ENCODE results near the gene TEX14. TPM values are rescaled to one million over a fixed set of nuclear protein-coding genes. Genes with fewer than 3 reads are reported as not detected.

Gene TEX14
- total RNA-seq, 1 donor from 2014 or later: 0.05 TPM

DNA sequence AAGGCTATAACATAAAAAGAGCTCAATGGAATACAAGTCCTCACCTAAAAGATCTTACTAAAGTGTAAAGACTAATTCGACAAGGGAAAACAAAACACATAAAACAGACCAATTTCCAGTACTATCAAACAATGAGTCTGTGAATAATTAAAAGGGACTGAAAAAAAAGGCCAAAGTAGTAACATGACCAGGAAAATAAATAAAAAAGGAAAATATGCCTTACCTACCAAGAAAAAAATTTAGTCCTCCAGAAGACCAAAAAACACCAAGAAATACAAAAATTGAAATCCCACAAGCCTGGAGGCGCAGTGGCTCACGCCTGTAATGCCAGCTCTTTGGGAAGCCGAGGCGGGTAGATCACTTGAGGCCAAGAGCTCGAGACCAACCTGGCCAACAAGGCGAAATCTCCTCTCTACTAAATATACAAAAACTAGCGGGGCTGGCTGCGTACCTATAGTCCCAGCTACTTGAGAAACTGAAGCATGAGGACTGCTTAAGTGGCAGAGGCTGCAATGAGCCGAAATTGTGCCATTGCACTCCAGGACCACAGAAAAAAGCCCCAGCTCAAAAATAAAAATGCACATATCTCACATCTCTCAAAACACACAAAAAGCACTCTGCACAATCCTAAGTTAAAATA, 60.8 kb downstream of the TEX14 start:
- TF ChIP-seq, protein P1, sequence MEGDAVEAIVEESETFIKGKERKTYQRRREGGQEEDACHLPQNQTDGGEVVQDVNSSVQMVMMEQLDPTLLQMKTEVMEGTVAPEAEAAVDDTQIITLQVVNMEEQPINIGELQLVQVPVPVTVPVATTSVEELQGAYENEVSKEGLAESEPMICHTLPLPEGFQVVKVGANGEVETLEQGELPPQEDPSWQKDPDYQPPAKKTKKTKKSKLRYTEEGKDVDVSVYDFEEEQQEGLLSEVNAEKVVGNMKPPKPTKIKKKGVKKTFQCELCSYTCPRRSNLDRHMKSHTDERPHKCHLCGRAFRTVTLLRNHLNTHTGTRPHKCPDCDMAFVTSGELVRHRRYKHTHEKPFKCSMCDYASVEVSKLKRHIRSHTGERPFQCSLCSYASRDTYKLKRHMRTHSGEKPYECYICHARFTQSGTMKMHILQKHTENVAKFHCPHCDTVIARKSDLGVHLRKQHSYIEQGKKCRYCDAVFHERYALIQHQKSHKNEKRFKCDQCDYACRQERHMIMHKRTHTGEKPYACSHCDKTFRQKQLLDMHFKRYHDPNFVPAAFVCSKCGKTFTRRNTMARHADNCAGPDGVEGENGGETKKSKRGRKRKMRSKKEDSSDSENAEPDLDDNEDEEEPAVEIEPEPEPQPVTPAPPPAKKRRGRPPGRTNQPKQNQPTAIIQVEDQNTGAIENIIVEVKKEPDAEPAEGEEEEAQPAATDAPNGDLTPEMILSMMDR (IDR thresholded peaks at IDR 0.05): no peak
- Mint-ChIP-seq H3K36me3 (ENCODE audit: low read depth) (no peaks in the 10 kb centered on the region), H3K27me3 (ENCODE audit: low read depth) (no peaks in the 10 kb centered on the region), H3K9me3 (ENCODE audit: low read depth) (no peaks in the 10 kb centered on the region), H3K27ac (ENCODE audit: unreplicated experiment) (no peak overlapping the region), H3K4me3 (ENCODE audit: unreplicated experiment) (no peak overlapping the region), H3K4me1 (ENCODE audit: low read depth) (peaks cover 2% of the 10 kb centered on the region)
- DNase-seq (ENCODE audit: low spot score): no peak

DNA sequence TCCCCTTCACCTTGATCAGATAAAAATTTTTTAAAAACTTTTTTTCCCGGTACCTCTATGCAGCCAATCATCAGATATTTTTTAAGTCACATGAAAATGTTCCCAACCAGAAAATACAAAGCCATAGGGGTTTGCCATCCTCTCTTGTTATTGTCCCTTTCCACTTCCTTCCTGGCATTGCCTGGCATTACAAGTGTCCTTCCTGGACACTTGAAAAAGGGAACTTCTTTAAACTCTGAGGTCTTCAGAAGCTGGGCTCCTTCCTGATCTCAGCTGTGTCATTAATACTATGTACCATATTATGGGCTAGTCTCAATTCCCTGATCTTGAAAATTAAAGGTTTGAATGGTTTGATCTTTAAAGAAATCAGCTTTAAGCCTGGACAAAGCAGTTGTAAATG, 64.9 kb downstream of the TEX14 start:
- no peaks in the 10 kb centered on the region for H3K27me3 Mint-ChIP-seq (ENCODE audit: low read depth)
- DNase-seq (ENCODE audit: low spot score): no peak
- no peak overlapping the region for H3K27ac Mint-ChIP-seq (ENCODE audit: unreplicated experiment)
- H3K36me3 Mint-ChIP-seq (ENCODE audit: low read depth): no peaks in the 10 kb centered on the region
- H3K4me1 Mint-ChIP-seq (ENCODE audit: low read depth): no peaks in the 10 kb centered on the region
- no peak overlapping the region for H3K4me3 Mint-ChIP-seq (ENCODE audit: unreplicated experiment)
- no peaks in the 10 kb centered on the region for H3K9me3 Mint-ChIP-seq (ENCODE audit: low read depth)
- TF ChIP-seq, protein P1 (IDR thresholded peaks at IDR 0.05): no peak

- TF ChIP-seq, protein P1 (IDR thresholded peaks at IDR 0.05): no peak
- Mint-ChIP-seq H3K27ac (ENCODE audit: unreplicated experiment) (no peak overlapping the region), H3K27me3 (ENCODE audit: low read depth) (no peaks in the 10 kb centered on the region), H3K36me3 (ENCODE audit: low read depth) (no peaks in the 10 kb centered on the region), H3K4me3 (ENCODE audit: unreplicated experiment) (no peak overlapping the region), H3K4me1 (ENCODE audit: low read depth) (no peaks in the 10 kb centered on the region), H3K9me3 (ENCODE audit: low read depth) (no peaks in the 10 kb centered on the region)
- no peak for DNase-seq (ENCODE audit: low spot score)
Measured at GRCh38 chr17:58624751-58625150, 67.1 kb downstream of the TEX14 start.

DNA sequence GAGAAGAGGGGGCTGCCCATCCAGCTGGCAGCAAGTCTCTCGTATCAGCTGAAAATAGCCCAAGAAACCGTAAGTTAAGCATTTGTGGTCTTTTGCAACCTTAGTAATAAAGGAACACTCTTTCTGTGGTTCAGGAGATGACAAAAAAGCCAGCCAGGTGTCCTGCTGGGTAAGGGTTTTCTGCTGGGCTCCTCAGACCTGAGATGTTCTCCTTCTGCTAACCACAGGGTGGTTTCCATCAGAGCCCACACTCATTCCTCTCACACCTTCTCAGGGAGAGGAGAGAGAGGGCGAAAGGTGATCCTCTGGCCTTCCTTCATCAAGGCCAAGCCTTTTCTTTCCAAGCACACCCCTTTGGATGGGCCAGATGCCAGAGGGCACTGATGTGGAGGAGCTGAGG, 70.7 kb downstream of the TEX14 start:
- H3K4me3 Mint-ChIP-seq (ENCODE audit: unreplicated experiment): no peak overlapping the region
- H3K27me3 Mint-ChIP-seq (ENCODE audit: low read depth): no peaks in the 10 kb centered on the region
- H3K36me3 Mint-ChIP-seq (ENCODE audit: low read depth): peaks cover 2% of the 10 kb centered on the region
- H3K27ac Mint-ChIP-seq (ENCODE audit: unreplicated experiment): no peak overlapping the region
- no peaks in the 10 kb centered on the region for H3K4me1 Mint-ChIP-seq (ENCODE audit: low read depth)
- no peak for DNase-seq (ENCODE audit: low spot score)
- TF ChIP-seq, protein P1 (IDR thresholded peaks at IDR 0.05): no peak
- no peaks in the 10 kb centered on the region for H3K9me3 Mint-ChIP-seq (ENCODE audit: low read depth)

- DNase-seq (ENCODE audit: low spot score): no peak
- Mint-ChIP-seq H3K4me3 (ENCODE audit: unreplicated experiment) (no peak overlapping the region), H3K27me3 (ENCODE audit: low read depth) (no peaks in the 10 kb centered on the region), H3K27ac (ENCODE audit: unreplicated experiment) (no peak overlapping the region), H3K36me3 (ENCODE audit: low read depth) (peaks cover 2% of the 10 kb centered on the region), H3K9me3 (ENCODE audit: low read depth) (no peaks in the 10 kb centered on the region), H3K4me1 (ENCODE audit: low read depth) (peaks cover 5% of the 10 kb centered on the region)
- TF ChIP-seq, protein P1 (IDR thresholded peaks at IDR 0.05): no peak
Measured at GRCh38 chr17:58618336-58618735, 73.5 kb downstream of the TEX14 start.
